Stimulated activated CD8-positive, alpha-beta memory T cell treated with anti-CD3 and anti-CD28 coated beads, Interleukin-7, amount 100 ng/mL, for 48 hours (primary cell): ENCODE results near the gene BCL7B.
"Not testable (repeated sequence)": the region's sequence is repeated elsewhere in the genome, so short reads cannot be mapped to it uniquely, and the experiment has no call there.

Experiments used
- DNase-seq, 2 donors: peaks; one replicate each; pipeline ENCODE4 v3.0.0-alpha.2; 2020; ENCODE audit warnings: low read depth in 1 of 2; ENCODE audit errors: extremely low read depth in 1 of 2

BCL7B gene

DNA sequence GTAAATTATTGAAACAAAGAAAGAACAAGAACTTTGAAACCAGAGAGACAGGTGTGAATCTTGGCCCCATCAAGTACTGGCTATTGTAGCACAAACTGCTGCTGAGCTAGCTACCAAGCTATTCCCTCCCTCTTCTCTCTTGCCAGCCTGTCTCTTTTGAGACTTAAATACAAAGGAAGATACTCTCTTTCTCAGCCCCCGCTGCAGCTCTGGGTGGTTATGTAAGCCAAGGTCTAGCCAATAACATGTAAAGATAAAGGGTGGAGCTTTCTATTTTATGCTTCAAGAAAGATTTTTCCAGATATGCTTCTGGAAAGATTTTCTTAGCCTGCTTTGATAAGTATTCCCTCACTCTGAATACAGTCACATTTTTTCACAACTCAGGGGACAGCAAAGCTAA is 52.6 kb downstream of the BCL7B start:
- no peak for DNase-seq

DNA sequence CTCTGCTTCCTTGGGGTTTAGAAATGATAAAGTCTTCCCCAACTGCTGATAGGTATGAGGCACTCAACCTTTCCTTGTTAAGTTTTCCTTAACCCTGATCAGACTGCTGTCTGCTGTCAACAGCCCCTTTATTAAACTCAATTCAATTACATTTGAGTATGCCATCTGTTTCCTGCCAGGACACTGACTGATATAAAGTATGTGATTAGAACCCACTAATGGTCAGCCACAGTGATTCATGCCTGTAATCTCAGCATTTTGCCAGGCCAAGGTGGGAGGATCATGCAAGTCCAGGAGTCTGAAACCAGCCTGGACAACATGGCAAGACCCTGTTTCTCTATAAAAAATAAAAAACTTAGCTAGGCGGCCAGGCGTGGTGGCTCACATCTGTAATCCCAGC is 53.5 kb downstream of the BCL7B start:
- DNase-seq, result no peak

DNA sequence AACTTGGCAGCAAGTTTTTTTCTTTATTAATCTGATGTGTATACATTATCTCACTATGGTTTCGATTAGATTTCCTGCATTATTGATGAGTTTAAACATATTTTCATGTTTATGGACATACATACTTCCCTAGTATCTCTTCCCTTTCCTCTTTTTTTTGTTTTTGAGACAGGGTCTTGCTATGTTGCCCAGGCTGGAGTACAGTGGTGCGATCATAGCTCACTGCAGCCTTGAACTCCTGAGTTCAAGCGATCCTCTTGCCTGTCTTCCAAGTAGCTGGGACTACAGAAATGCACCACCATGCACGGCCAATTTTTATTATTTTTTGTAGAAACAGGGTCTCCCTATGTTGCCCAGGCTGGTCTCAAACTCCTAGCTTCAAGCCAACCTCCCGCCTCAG is 54.3 kb downstream of the BCL7B start:
- DNase-seq, result no peak

DNA sequence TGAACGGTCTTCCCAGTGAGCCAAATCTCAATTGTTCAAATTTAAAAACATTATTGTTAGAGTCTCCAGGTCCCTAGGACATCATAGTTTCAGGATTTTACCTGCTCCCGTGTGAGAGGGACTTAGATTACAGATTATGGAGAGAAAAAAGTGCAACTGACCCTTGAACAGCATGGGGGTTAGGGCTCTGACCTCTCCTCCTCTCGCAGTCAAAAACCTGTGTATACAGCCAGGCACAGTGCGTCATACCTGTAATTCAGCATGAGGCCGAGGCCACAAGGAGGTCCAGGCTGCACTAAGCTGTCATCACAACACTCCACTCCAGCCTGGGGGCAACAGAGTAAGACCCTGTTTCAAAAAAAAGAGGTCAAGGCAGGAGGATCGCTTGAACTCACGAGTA is 60.9 kb downstream of the BCL7B start:
- no peak for DNase-seq

DNA sequence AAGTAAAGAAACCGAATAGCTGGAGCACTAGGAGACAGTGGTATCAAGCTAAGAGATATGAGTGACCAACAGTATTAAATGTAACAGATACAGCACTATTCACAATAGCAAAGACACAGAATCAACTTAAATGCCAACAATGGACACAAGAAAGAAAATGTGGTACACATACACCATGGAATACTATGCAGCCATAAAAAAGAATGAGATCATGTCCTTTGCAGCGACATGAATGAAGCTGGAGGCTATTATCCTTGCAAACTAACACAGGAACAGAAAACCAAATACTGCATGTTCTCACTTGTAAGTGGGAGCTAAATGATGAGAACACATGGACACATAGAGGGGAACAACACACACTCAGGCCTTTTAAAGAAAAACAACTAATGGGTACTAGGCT is 62.0 kb downstream of the BCL7B start:
- not testable (repeated sequence) for DNase-seq

GRCh38 chr7:73489976-73490375 is 67.5 kb downstream of the BCL7B start:
- DNase-seq, result no peak

GRCh38 chr7:73487486-73487885 is 70.0 kb downstream of the BCL7B start:
- DNase-seq, result no peak
